ENCODE results near the gene MAPKAPK5.

DNA sequence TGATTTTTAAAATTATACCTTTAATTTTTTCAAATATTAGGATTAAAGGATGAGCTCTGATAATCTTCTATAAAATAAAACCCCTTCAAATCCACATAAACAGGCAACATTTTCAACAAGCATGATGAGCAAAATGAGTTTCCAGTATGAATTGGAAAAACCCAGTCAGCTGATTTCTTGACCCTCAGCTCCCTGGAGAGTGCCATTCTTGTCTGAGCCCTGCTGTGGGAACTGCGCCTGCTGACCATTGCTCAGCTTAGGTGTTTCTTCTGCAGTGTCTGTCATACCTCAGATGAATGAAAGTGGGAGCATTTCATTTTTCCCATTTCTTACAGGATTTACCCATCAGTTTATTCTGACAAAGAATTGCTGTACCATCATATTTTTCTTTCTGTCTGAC lies 27.6 kb downstream of the MAPKAPK5 start:
- TF ChIP-seq, protein P1, sequence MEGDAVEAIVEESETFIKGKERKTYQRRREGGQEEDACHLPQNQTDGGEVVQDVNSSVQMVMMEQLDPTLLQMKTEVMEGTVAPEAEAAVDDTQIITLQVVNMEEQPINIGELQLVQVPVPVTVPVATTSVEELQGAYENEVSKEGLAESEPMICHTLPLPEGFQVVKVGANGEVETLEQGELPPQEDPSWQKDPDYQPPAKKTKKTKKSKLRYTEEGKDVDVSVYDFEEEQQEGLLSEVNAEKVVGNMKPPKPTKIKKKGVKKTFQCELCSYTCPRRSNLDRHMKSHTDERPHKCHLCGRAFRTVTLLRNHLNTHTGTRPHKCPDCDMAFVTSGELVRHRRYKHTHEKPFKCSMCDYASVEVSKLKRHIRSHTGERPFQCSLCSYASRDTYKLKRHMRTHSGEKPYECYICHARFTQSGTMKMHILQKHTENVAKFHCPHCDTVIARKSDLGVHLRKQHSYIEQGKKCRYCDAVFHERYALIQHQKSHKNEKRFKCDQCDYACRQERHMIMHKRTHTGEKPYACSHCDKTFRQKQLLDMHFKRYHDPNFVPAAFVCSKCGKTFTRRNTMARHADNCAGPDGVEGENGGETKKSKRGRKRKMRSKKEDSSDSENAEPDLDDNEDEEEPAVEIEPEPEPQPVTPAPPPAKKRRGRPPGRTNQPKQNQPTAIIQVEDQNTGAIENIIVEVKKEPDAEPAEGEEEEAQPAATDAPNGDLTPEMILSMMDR (IDR thresholded peaks at IDR 0.05), result no peak
- TF ChIP-seq POLR2AphosphoS5 (IDR thresholded peaks at IDR 0.05), result no peak
- TF ChIP-seq EP300 (IDR thresholded peaks at IDR 0.05), result no peak

All from gastroesophageal sphincter (tissue), 3 donors.